ENCODE measurements around the gene ADAM10.
"Not testable (repeated sequence)": the region's sequence is repeated elsewhere in the genome, so short reads cannot be mapped to it uniquely, and the experiment has no call there.

The ADAM10 gene

GRCh38 chr15:58749532-58750337 lies at the start of gene ADAM10:
Gene ADAM10 (minus strand): TSS chr15:58749707. CDS start chr15:58749534, 173 bp downstream.
- DNase-seq = peak; percentile 98 to 99

GRCh38 chr15:58797505-58797904 lies 48.0 kb upstream of the ADAM10 start:
- no peak for DNase-seq

DNA sequence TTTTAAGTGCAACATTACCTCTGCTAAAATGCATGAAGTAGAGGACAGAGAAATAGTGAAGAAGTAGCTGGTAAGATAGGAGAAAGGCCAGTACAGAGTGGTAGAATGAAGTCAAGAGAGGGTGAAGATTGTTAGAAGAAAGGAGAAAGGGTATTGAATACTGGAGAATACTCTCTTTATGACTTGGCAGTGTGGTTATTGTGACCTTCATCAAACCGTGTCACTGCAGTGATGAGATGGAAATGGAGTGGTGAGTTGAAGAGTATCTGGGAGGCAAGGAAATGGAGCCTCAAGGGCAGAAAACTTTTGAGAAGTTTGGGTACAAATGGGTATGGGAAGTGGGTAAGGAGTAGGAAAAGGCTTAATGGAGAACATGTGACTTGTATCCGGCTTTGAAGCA lies 46.3 kb upstream of the ADAM10 start:
- DNase-seq = no peak

DNA sequence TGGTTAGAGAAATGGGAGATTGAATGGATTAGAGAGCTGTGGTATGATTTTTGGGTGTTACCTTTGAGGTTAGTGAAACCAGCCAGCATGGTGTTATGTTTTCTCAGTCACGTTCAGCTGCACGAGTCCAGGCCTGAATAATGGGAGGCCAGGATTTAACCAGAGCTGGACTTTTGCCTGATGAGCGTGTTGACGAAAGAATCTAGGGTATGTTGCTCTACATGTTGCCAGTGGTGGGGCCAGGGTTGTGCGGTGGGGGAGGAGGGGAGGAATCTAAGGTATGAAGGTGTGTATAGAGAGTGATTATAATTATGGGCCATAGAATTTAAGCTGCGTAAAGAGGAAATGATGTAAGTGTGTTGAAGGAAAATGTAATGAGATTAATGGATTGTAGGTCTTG lies 44.4 kb upstream of the ADAM10 start:
- no peak for DNase-seq

DNA sequence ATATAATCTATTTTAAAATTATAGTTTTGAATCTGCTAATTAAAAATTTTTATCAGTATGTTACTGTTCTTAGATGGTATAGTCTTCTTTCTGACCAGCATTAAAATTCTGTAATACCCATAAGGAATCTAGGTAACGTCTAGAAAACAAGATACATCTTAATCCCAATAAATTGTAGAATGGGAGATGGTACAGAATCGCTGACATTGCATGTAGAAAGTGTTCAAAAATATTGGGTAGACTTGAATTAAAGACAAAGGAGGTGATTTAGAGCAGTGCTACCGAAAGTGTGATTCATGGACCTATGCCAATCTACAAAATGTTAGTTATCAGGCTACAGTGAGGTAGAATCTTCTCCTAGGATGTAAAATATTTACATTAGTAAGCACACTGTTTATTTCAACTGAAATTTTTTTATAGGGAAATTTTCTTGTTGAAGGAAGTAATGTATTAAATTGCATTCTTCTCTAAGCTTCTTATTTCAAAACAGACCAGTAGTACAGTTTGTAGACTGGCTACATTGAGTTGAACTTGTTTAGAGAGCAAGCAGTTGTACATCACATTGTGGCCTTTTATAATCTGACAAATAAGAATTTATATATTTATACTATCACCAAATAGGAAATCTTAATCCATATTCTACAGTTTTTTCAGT lies 38.7 kb upstream of the ADAM10 start:
- no peak for DNase-seq

DNA sequence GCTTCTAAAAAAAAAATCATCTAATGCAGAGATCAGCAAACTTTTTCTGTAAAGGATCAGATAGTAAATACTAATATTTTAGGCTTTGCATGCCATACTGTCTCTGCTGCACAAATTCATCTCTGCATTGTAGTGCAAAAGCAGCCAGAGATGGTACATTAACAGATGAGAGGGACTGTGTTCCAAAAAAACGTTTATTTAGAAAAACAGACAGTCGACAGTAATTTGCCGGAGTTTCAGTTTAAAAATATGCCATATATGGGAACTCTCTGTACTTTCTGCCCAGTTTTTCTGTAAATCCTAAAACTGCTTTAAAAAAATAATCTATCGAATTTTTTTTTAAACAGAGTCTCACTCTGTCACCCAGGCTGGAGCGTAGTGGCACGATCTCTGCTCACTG lies 35.8 kb upstream of the ADAM10 start:
- no peak for DNase-seq

DNA sequence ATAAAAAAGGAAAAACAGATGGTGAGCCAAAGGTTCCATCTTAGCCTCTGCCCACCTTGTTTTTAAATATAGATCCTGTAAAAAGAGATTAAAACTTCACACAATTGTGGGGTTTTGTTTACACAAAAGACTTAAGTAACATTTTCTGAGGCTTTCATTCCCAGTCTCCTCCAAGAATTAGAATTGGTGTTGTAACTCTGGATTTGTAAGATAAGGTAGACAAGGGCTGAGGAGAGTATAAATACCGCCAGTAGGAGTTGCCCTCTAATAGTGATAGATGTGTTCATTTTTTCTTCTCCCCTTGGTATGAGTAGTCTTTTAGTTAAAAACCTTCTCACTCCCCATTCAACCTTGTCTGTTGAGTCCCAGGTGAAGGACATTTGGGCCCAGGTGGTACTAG lies 30.0 kb upstream of the ADAM10 start:
- no peak for DNase-seq

DNA sequence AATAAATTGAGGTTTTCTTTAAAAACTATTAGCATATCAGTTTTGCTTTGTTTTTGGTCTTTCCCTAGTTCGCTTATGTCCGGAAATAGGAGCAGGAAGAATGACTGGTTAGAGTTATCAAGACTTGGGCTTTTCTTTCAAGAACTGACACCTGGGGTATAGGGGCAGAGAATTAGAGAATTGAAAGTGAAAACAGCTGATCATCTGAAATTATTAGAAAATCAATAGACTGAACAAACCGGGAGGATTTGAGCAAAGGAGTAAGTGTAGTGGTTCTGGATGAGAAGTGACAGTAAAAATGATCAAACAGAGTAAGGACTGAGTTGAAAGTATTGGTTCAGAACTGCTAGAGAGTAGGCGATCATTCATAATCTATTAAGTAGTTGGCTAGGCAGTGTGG lies 27.6 kb upstream of the ADAM10 start:
- no peak for DNase-seq

DNA sequence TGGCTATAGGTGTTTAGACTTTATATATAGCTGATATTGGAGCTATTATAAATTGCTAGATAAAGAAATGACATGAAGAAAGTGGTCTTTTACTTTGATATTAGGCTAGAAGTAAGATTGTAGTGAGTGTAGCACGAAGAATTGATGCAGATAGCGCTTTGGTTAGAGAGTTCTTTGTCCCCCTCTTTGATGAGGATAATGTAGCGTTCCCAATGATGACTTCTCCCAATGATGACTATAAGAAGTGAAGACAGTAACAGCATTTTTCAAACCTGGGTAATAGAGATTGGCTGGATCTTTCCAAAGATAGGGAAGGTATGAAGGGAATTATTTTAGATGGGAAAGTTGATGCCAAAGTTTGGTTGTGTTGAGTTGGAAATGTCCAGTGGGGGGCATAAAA lies 25.9 kb upstream of the ADAM10 start:
- no peak for DNase-seq

- no peak for DNase-seq
These were observed 23.5 kb upstream of the ADAM10 start for GRCh38 chr15:58773024-58773423.

DNA sequence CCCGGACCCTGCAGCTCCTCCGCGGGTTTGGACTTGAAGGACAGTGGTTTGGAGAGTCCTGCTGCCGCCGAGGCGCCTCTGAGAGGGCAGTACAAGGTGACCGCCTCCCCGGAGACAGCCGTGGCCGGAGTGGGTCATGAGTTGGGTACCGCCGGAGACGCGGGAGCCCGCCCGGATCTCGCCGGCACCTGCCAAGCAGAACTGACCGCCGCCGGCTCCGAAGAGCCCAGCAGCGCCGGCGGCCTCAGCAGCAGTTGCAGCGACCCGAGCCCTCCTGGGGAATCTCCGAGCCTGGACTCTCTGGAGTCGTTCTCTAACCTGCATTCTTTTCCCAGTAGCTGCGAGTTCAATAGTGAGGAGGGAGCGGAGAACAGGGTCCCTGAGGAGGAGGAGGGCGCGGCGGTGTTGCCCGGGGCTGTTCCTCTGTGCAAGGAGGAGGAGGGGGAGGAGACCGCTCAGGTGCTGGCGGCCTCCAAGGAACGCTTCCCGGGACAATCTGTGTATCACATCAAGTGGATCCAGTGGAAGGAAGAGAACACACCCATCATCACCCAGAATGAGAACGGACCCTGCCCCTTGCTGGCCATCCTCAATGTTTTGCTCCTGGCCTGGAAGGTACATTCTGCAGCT lies 22.2 kb upstream of the ADAM10 start:
- peak in 1 of 2 donors; percentile 6 for DNase-seq

DNA sequence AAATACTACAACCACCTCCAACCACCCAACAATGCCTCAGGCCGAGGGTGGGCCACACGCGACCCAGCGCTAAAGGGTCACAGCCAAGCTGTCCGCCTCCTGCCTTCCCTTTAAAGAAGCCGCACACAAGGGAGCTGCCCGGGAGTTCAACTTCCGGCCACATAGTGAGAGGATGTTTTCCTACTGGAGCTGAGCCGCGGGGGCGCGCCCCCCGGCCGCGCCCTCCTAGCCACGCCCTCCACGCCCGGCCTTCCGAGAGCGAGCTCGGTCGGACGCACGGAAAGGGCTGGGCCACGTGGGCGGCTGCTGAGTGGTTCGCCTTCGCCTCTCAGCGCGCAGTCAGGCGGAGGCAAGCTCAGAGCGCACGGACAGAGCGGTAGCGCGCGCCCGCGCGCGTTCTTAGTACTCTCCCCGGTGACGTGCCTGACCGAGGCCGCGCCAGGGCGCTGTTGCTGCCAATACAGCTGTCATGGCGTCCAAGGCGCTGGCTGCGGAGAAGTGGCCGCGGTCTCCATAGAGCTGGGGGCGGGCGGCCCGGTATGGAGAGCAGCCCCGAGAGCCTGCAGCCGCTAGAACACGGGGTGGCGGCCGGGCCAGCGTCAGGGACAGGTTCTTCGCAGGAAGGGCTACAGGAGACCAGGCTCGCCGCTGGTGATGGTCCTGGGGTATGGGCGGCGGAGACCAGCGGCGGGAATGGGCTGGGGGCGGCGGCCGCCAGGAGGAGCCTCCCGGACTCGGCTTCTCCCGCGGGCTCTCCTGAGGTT lies 21.5 kb upstream of the ADAM10 start, which contains the start of gene MINDY2:
TSS of gene MINDY2 (plus strand) at position 446 of the 764 bp plus-strand sequence. CDS start at position 540, 94 bp downstream.
- peak; percentile 92 to 94 for DNase-seq

- DNase-seq = peak; percentile 21 to 42
These were observed 21.0 kb upstream of the ADAM10 start for GRCh38 chr15:58770519-58770856.

DNA sequence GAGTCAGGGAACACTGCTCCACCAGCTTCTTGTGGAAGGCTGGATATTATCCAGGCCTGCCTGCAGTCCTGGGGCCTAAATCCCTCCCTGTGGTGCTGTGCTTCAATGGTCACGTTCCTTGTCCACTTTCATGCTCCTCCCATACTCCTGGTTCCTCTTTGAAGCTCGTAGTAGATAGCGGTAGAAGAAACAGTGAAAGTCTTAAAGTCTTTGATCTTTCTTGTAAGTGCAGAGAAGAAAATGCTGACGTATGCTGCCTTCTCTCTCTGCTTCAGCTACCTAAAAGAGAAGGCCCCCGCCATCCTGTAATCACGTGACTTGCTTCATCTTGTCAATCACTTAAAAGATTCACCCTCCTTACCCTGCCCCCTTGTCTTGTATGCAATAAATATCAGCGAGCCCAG lies 19.1 kb upstream of the ADAM10 start:
- not testable (repeated sequence) for DNase-seq

DNA sequence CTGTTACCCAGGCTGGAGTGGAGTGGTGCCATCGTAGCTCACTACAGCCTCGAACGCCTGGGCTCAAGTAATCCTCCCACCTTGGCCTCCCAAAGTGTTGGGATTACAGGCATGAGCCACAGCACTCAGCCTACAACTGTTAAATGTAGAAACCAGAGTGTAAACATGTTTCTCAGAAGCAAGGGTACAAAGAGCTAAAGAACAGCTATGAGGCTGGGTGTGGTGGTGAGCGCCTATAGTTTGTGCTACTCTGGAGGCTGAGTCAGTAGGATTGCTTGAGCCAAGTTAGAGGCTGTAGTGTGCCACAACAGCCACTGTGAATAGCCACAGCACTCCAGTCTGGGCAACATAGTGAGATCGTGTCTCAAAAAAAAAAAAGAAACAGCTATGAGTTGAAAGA lies 16.8 kb upstream of the ADAM10 start:
- no peak for DNase-seq

DNA sequence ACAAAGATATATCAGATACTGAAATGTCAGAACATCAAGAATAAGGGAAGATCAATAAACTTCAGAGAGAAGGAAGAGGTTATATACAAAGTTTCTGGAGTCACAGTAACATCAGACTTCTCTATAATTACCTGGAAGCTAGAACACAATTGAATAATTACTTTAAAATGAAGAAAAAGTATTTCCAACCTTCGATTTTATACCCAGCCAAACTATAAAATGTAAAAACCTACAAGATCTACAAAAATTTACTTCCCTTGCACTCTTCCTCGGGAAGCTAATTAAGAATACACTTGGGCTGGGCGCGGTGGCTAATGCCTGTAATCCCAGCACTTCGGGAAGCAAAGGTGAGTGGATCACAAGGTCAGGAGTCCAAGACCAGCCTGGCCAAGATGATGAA lies 15.0 kb upstream of the ADAM10 start:
- DNase-seq = no peak

DNA sequence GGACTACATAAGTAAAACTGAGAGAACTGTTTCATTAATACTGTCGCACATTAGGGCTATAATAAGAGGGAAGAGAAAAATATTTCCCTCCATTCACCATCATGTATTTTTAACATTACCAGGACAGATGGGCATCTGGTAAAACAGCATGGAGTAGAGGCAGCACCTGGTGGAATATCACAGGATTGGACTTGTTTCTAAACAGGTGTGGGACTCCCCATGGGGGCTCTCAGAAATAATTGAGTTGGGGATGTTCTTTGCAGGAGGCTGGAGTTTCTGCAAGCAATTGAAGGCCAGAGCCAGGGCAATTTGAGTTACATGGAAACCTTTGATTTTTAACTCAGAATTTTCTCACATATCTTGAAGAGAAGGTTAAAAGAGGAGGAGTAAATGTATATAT lies 13.2 kb upstream of the ADAM10 start:
- DNase-seq = no peak

DNA sequence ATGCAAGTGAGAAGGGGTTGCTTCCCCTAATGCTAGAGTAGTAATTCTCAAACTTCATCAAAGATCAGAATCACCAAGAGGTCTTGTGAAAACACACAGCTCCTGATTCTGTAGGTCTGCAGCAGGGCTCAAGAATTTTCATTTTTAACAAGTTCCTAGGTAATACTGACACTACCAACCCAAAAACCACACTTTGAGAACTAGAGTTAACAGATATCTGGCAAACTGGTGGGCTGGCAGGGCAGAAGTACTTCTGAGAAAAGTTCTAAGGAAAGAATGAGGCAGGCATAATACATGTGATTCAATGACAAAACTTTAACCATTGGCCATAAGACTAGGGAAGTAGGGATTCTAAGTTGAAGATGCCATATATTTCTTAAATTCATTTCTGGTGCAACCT lies 12.8 kb upstream of the ADAM10 start:
- DNase-seq = no peak

DNA sequence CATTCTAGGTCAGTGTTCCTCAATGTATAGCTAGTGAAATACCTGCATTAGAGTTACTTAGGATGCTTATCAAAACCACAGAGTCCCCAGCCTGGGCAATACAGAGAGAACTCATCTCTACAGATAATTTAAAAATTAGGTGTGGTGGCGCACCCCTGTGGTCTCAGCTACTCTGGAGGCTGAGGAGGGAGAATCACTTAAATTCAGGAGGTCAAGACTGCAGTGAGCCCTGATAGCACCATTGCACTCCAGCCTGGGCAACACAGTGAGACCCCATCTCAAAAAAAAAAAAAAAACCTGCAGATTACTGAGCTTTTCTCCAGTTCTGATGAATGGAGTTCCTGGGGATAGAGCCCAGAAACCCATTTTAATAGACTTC lies 11.5 kb upstream of the ADAM10 start:
- peak in 1 of 2 donors; percentile 26 for DNase-seq

DNA sequence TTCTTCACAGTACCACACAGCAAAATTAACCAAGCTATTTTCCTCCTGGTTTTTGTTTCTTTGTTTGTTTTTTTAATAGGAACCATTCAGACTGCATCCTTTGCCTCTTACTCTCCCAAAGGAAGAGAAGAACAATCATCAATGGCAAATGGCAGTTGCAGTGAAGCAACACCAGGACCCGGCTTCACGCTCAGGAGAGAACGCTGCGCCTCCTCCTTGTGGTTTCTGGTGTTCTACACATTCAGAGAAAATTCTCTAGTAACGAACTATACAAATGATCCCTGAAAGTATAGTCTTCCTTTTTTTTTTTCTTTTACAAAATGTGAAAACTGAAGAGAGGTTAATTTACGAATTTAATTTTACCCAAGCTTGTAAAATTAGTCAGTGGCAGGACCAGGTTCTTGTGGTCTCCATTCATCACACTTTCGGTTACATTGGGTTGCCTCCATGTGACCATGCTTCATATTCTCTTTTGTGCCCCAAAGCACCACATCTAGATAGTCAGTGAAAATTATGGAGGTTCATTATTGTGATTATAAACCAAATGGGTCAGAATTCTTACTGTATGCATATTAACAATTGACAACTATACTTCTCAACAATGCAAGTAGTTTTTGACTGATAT lies 11.0 kb upstream of the ADAM10 start:
- DNase-seq = no peak

DNA sequence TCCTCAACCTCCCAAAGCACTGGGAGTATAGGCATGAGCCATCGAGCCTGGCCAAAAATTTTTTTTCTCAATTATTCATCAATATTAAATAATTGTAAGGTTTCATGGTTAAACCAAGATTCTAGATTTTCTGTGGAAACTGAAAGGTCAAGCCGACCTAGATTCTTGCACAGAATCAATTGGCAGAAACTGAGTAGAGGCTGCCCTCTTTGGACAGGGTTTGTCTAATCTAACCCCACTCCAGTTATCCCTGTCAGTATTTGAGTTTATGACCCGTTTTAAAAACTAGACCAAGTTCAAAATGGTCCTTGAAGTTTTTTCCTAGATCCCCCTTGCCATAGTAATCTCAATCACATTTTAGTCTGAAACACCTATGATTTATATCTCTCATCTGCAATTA lies 8.6 kb upstream of the ADAM10 start:
- no peak for DNase-seq

- DNase-seq = no peak
These were observed 6.4 kb upstream of the ADAM10 start for GRCh38 chr15:58755956-58756355.

GRCh38 chr15:58755350-58755749 lies 5.8 kb upstream of the ADAM10 start:
- DNase-seq = no peak
